ENCODE measurements around the gene VEPH1. TPM values are rescaled to one million over a fixed set of nuclear protein-coding genes. Genes with fewer than 3 reads are reported as not detected.

VEPH1 gene
- total RNA-seq, 4 donors from 2014 or later = 0.07 TPM; not detected in 3

- TF ChIP-seq CTCF (IDR thresholded peaks at IDR 0.05 in 4 of 5, conservative IDR thresholded peaks at IDR 0.05 in 1 of 5) = no peak
- TF ChIP-seq POLR2A (IDR thresholded peaks at IDR 0.05) = no peak
- in situ Hi-C loops (cut with MboI; ENCODE audit: low sequenced_read_pairs in 4 of 4) (no loop called here), intact Hi-C loops (cut with DNase I; ENCODE audit: low total_unique reads) (no loop called here)
- H3K4me3 ChIP-seq = no peak overlapping the region
- H3K27ac ChIP-seq = no peak overlapping the region
- no peaks in the 10 kb centered on the region for H3K27me3 ChIP-seq
- H3K4me1 ChIP-seq = no peaks in the 10 kb centered on the region
- no peaks in the 10 kb centered on the region for H3K36me3 ChIP-seq
- no peak for ATAC-seq
- H3K9me3 ChIP-seq = no peaks in the 10 kb centered on the region
- no peak for DNase-seq
Measured at GRCh38 chr3:157259825-157260224, 243.4 kb downstream of the VEPH1 start.

GRCh38 chr3:157257101-157257500 lies 246.1 kb downstream of the VEPH1 start:
- in situ Hi-C loops (cut with MboI; ENCODE audit: low sequenced_read_pairs in 4 of 4) (no loop called here), intact Hi-C loops (cut with DNase I; ENCODE audit: low total_unique reads) (no loop called here)
- TF ChIP-seq POLR2A (IDR thresholded peaks at IDR 0.05) (no peak), CTCF (IDR thresholded peaks at IDR 0.05 in 4 of 5, conservative IDR thresholded peaks at IDR 0.05 in 1 of 5) (no peak)
- H3K27ac ChIP-seq = no peak overlapping the region
- no peak for DNase-seq
- no peak for ATAC-seq
- no peaks in the 10 kb centered on the region for H3K4me1 ChIP-seq
- no peaks in the 10 kb centered on the region for H3K27me3 ChIP-seq
- H3K9me3 ChIP-seq = no peaks in the 10 kb centered on the region
- H3K4me3 ChIP-seq = no peak overlapping the region
- H3K36me3 ChIP-seq = no peaks in the 10 kb centered on the region

GRCh38 chr3:157255797-157256196 lies 247.4 kb downstream of the VEPH1 start:
- Histone ChIP-seq H3K4me3 (no peak overlapping the region), H3K9me3 (no peaks in the 10 kb centered on the region), H3K36me3 (no peaks in the 10 kb centered on the region), H3K27me3 (no peaks in the 10 kb centered on the region), H3K27ac (no peak overlapping the region), H3K4me1 (no peaks in the 10 kb centered on the region)
- TF ChIP-seq CTCF (IDR thresholded peaks at IDR 0.05 in 4 of 5, conservative IDR thresholded peaks at IDR 0.05 in 1 of 5) = no peak
- TF ChIP-seq POLR2A (IDR thresholded peaks at IDR 0.05) = no peak
- ATAC-seq (no peak), DNase-seq (no peak)
- in situ Hi-C loops (cut with MboI; ENCODE audit: low sequenced_read_pairs in 4 of 4) (no loop called here), intact Hi-C loops (cut with DNase I; ENCODE audit: low total_unique reads) (no loop called here)

- peaks cover 16 to 17% of the 10 kb centered on the region in 2 donors for H3K4me1 ChIP-seq
- ATAC-seq (no peak), DNase-seq (no peak)
- H3K27me3 ChIP-seq = no peaks in the 10 kb centered on the region
- H3K9me3 ChIP-seq = no peaks in the 10 kb centered on the region
- intact Hi-C loops (cut with DNase I; ENCODE audit: low total_unique reads) = no loop called here
- in situ Hi-C loops (cut with MboI; ENCODE audit: low sequenced_read_pairs in 4 of 4) = no loop called here
- no peak for TF ChIP-seq CTCF (IDR thresholded peaks at IDR 0.05 in 4 of 5, conservative IDR thresholded peaks at IDR 0.05 in 1 of 5)
- TF ChIP-seq POLR2A (IDR thresholded peaks at IDR 0.05) = no peak
- H3K4me3 ChIP-seq = no peak overlapping the region
- H3K27ac ChIP-seq = no peak overlapping the region
- no peaks in the 10 kb centered on the region for H3K36me3 ChIP-seq
Measured at GRCh38 chr3:157251685-157252084, 251.5 kb downstream of the VEPH1 start.

GRCh38 chr3:157249606-157250005 lies 253.6 kb downstream of the VEPH1 start:
- ATAC-seq (no peak), DNase-seq (no peak)
- Histone ChIP-seq H3K4me1 (peaks cover 16 to 17% of the 10 kb centered on the region in 2 donors), H3K9me3 (no peaks in the 10 kb centered on the region), H3K27me3 (no peaks in the 10 kb centered on the region), H3K4me3 (no peak overlapping the region), H3K36me3 (no peaks in the 10 kb centered on the region), H3K27ac (no peak overlapping the region)
- TF ChIP-seq CTCF (IDR thresholded peaks at IDR 0.05 in 4 of 5, conservative IDR thresholded peaks at IDR 0.05 in 1 of 5) (no peak), POLR2A (IDR thresholded peaks at IDR 0.05) (no peak)
- in situ Hi-C loops (cut with MboI; ENCODE audit: low sequenced_read_pairs in 4 of 4) (no loop called here), intact Hi-C loops (cut with DNase I; ENCODE audit: low total_unique reads) (no loop called here)

Measured in gastrocnemius medialis (tissue), 4 donors.